Measurements from ENCODE around the gene MLIP.

MLIP gene

DNA sequence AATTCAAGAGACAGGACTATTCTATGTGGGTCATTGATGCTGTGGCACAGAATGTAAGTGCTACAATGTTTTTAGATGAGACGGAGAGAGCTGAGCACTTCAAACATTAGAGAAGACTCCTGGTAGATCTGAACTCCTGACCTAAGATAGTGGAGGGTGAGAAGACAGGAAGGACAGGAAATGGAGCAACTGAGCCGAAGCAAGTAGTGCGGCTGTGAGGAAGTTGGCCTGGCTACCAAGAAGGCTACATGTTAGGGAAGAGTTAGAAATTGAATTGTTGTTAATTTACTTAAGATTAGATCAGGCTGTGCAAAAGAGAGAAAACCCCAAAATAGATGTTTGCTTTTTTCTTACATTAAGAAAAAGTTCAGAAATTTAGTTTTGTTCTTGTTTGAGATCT, 14.4 kb upstream of the MLIP start:
- DNase-seq: no peak

DNA sequence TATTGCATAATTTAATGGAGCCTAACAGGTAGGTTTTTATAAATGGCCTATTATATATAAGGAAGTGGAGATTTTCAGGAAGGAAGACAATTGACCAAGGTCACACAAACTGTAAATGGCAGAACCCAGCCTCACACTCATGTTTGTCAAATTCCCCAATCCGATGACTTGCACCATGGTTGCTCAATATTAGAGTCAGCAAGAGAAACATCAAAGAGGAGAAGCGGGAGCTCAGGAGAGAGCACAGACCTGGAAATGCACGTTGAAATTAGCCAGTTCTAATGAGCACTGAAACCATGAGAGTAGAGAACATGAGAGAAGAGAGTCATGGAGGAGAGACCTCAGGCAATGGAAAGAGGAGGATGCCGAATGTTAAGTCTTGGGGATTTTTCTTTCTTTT, 13.5 kb upstream of the MLIP start:
- DNase-seq: no peak

GRCh38 chr6:54098450-54099044, 12.7 kb upstream of the MLIP start:
- no peak for DNase-seq

DNA sequence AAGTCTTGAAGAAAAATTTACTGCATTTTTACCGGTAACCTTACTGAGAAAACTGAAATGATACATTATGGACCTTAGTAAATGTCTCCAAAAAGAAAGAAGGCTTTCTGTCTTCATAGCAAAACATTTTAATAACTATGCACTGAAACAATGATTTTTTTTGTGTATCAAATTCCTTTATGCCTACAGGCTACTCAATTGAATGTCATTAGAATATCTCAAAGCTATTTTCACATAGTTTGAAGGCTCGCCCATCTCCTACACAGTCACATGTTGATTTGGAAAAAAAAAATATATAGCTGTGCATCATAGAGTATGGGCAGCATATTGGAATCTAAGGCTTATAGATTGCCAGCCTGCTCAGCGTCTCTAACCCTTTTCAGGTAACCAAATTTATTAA, 12.0 kb upstream of the MLIP start:
- DNase-seq: no peak

DNA sequence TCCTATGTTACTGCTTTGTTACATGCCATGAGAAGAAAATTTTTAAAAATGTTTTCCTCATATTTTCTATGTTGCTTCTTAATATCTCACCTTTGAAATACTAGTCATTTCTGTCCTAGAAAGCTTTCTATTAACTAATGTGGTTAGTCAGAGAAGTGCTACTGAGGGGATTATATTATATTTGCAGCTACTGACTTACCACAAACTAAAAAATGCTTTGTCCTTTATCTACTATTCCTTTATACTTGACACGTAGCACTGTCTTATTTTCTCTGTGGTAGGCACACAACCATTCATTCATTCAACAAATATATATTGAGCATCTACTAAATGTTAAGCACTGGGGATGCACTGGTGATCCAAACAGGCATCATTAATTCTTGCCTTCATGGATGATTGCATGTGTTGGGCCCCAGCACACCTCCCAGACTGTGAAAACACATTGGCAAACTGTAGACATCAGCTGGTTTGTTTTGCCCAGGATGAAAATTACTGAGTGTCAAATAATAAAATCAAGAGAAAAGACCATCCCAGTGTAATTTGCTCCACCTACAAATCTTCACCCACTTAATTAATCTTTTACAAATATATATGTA, 10.7 kb upstream of the MLIP start:
- DNase-seq: no peak

GRCh38 chr6:54102238-54102637, 9.0 kb upstream of the MLIP start:
- DNase-seq: no peak

- no peak for DNase-seq
Observed at GRCh38 chr6:54103497-54103896, 7.7 kb upstream of the MLIP start.

DNA sequence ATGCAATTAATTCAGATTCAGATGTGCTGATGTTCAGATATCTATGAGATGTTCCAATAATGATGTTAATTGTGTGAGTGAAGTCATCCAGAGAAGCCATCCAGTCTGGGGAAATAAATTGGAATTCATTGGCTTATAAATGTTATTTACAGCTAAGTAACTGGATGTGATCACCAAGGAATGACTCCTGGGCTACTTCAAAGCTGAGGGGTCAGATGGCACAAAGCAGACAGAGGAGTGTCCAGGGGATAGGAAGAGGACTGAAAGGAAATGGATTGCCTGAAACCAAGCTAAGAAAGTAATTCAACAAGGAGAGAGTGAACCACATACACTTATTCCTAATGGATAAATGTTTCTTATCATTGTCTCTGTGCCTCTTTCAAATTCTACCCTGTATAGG, 4.5 kb upstream of the MLIP start:
- DNase-seq: no peak

GRCh38 chr6:54107470-54108090, 3.7 kb upstream of the MLIP start:
- DNase-seq: no peak

DNA sequence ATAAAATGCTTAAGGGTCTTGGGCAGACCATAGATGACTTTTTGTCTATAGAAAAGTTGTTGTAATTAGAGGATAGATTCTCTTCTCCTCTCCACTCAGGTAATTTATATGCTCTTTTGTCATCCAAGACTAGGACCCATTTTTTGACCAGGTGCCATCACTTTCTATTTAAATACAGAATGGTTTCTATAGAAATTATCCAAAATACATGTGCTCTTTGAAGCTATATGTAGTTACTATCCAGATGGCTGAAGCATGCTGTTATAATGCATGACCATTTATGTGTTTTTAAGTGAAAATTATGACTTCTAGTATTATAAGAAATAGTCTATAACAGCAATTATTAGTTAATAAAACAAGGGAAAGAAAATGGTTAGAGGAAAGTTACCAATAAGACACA, 3.0 kb upstream of the MLIP start:
- no peak for DNase-seq

GRCh38 chr6:54109586-54109985, 1.7 kb upstream of the MLIP start:
- no peak for DNase-seq

DNA sequence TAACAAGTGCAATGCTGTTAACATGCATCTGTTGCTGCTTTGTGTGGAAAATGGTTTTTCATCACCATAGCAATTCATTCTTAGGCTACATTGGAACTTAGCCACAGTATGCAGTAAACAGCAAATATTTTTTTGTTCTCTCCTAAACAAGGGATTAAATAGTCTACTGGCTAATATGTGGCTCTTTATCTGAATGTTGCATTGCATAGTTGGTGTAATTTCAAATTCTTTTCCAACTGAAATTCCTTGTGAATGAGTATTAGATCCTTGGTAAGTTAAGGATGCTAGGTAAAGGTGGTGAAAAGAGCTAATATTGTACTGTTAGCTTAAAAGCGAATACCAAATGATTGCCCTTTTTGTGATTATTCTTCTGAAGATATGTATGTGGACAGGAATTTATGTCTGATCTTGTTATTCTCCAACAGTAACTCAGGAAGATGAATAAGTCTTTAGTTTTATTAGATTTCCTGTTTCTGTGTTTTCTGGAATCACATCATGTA, 958 bp downstream of the MLIP start:
- no peak for DNase-seq

- DNase-seq: no peak
Observed at GRCh38 chr6:54114991-54115390, 3.7 kb downstream of the MLIP start.

GRCh38 chr6:54115966-54116365, 4.7 kb downstream of the MLIP start:
- DNase-seq: no peak

GRCh38 chr6:54118117-54118516, 6.9 kb downstream of the MLIP start:
- DNase-seq: no peak

- DNase-seq: no peak
Observed at GRCh38 chr6:54125493-54125892, 14.2 kb downstream of the MLIP start.

- no peak for DNase-seq
Observed at GRCh38 chr6:54130179-54130578, 18.9 kb downstream of the MLIP start.

DNA sequence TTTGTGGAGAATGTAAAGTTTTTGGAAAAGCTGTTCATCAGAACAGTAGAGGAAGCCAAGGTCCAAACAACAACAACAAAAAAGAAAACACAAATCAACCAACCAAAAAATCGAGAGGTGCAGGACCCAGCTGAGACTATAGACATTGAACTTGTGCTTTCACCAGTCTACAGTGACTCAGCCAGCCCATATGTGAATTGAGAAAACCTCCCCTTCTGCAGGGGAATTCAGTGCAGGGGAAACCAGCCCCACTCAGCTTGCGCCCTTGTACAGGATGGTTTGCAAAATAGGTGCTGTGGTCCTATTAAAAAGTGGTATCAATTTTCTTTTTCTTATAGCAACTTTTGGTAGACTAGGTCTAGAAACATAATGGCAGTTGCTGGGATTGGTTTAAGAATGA, 21.3 kb downstream of the MLIP start:
- no peak for DNase-seq

DNA sequence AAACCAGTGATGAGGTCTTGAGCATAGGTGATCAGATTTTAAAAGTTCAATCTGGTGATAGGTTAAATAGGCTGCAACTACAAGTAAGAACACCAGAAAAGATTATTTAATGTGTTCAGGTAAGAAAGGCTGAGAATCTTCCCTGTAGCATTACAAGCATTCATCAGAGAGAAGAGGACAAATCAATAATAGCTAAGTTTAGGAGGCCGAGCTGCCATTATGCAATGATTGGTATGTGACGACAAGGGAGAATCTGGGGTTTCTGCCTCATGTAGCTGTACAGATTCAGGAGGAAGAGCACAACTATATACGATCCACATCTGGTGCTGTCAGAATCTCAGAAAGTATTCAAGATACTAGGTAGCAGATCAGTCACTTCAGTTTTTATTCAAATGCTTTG, 21.9 kb downstream of the MLIP start:
- DNase-seq: no peak

- DNase-seq: no peak
Observed at GRCh38 chr6:54134935-54135334, 23.7 kb downstream of the MLIP start.

DNA sequence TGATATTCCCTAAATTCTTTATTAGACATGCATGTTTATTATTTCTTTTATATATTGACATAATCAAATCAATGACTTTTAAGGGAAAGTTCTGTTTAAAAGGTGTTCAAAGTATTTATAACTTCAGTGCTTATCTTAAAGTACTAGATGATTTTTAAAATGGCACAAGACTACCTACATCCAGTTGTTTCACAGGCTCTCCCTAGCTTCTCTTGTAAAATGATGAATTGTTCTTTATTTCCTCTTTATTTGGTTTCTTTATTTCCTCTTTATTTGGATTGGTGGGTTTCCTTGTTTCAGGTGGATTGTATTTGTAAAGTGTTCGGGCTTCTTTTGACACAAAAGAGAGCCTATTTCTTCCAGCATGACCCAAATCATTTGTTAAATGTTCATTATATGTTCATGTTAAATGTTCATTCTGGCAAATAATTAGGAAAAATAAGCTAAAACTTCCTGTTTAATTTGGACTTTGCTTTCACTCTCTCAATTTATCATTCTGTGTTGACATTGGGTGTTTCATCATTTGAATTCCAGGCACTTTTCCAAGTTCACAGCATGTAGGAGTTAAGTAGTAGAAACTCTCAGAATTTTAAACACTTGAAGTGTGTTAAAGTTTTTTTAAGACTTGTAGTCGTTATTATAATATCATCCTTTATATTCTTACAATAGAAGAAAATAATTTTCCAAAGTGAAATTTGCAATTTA, 24.6 kb downstream of the MLIP start:
- no peak for DNase-seq

DNA sequence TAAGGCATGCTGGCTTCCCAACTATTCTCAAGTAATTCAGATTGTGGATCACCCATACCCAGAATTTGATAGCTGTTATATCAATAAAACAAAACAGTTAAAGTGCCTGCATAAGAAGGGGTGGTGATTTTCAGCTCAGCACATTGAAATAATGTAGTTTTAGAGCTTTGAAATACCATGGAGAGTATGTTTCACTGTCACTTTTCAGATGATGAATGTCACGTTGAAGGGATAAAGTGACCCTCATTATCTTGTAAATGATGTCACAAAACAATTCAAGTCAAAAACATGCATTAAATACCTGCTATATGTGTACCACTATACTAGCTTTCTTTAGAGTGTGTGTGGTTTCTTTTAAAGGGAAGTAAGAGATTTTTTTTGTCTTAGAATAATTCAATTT, 27.6 kb downstream of the MLIP start:
- no peak for DNase-seq

- no peak for DNase-seq
Observed at GRCh38 chr6:54140811-54141210, 29.6 kb downstream of the MLIP start.

DNA sequence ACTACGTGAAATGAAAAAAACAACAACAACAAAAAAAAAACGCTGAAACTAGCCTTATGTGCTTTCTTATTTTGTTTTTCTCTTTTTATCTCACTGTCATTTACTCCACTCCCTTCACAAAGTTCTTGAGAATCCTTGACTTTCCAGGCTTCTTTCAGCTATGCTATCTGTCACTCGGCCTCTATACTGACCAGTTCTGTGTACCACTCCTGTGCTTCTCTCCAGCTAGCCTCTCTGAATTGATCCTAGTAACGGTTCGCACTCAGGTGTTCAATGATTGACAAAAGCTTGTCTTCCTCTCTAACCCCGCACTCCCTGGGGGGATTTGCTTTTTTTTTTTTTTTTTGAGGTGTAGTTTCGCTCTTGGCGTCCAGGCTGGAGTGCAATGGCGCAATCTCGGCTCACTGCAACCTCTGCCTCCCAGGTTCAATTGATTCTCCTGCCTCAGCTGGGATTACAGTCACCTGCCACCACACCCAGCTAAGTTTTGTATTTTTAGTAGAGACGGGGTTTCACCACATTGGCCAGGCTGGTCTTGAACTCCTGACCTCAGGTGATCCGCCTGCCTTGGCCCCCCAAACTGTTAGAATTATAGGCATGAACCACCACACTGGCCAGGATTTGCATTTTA, 31.8 kb downstream of the MLIP start:
- DNase-seq: no peak

Data from NCI-H1105 (cell line).